ENCODE results near the gene SH3BP5L.

SH3BP5L gene

DNA sequence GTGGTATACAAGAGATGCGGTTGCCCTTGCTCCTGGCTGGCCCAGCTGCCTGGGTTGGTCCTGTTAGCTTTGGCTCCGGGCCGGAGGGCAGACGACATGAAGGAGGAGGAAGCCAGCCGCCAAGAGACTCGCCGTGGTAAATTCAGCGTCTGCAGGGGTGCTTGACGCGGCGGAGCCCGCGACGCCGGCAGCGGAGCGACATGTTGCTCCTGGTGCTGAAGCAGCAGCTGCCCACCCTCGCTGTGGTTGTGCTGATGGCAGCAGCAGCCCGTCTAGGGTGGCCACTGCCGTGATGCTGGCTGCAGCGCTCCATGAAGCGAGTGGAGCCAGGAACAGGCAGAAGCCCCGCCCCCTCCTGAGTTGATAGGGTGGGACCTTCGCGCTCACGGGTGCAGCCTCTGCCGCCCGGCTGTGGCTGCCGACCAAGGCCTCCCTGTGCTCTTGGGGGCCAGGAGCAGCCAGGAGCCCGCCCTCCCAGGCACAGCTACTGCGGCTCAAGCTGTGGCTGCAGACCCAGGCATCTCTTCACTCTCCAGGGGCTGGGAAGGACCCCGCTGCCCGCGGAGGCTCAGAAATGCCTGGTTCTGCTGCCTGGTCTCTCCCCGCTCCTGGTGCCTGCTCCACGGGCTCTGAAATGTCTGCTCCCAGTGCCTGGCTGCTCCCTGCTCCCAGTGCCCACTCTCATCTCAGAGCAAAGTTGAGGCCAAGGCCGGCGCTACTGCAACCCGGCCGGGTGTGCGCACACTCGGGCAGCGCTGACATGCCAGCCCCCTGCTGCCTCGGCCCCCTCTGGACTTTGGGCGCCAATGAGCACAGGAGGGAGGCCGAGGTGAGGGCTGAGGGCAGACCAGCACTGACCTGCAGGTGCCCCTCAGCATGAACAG is 37.5 kb upstream of the SH3BP5L start:
- Histone ChIP-seq H3K4me1 (peaks cover 0 to 27% (median 19%) of the 10 kb centered on the region in 4 donors), H3K36me3 (no peaks in the 10 kb centered on the region), H3K4me3 (peak overlapping the region; percentile 50 to 62), H3K27ac (peak overlapping the region; percentile 73 to 81), H3K27me3 (no peaks in the 10 kb centered on the region), H3K9me3 (no peaks in the 10 kb centered on the region)
- intact Hi-C loops (cut with DNase I; ENCODE audit: low total_unique reads), result no loop called here
- peak; percentile 93 to 96 for DNase-seq
- TF ChIP-seq, protein P1, sequence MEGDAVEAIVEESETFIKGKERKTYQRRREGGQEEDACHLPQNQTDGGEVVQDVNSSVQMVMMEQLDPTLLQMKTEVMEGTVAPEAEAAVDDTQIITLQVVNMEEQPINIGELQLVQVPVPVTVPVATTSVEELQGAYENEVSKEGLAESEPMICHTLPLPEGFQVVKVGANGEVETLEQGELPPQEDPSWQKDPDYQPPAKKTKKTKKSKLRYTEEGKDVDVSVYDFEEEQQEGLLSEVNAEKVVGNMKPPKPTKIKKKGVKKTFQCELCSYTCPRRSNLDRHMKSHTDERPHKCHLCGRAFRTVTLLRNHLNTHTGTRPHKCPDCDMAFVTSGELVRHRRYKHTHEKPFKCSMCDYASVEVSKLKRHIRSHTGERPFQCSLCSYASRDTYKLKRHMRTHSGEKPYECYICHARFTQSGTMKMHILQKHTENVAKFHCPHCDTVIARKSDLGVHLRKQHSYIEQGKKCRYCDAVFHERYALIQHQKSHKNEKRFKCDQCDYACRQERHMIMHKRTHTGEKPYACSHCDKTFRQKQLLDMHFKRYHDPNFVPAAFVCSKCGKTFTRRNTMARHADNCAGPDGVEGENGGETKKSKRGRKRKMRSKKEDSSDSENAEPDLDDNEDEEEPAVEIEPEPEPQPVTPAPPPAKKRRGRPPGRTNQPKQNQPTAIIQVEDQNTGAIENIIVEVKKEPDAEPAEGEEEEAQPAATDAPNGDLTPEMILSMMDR (IDR thresholded peaks at IDR 0.05), result no peak

DNA sequence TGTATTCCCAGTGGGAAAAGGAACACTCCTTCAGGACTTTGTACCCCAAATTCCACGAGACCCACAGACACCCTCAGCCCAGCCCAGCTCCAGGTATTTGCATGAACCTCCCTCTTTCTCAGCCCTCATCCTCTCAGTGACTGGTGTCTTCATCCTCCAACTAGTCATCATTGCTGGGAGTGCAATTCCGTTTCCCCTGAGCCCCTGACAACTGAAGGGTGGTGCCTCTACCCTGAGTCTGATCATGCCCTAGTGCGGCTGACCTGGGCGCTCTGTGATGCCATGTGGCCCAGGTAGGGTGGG is 36.9 kb upstream of the SH3BP5L start:
- Histone ChIP-seq H3K27me3 (no peaks in the 10 kb centered on the region), H3K27ac (peak overlapping the region; percentile 73 to 81), H3K9me3 (no peaks in the 10 kb centered on the region), H3K4me3 (peak overlapping the region; percentile 50 to 62), H3K36me3 (no peaks in the 10 kb centered on the region), H3K4me1 (peaks cover 0 to 33% (median 24%) of the 10 kb centered on the region in 4 donors)
- no peak for DNase-seq
- intact Hi-C loops (cut with DNase I; ENCODE audit: low total_unique reads), result no loop called here
- TF ChIP-seq, protein P1 (IDR thresholded peaks at IDR 0.05), result no peak

DNA sequence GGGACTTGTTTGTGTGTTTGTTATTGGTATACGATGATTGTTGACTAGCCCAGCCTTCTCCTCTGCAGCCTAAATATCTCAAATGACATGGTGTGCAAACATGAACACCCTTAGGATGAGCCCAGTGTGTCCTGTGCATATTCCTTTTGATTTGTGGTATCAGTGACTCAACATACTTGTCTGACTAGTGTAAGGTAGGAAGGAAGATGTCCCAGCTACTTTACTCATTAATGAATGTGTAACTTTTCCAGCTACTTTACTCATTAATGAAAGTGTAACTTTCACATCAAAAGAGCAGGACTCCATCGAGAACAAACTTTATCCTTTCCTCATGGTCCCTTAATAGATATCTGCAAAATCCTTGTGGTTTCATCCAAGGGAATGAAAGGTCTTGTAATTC is 35.9 kb upstream of the SH3BP5L start:
- TF ChIP-seq, protein P1 (IDR thresholded peaks at IDR 0.05), result no peak
- no peaks in the 10 kb centered on the region for H3K9me3 ChIP-seq
- intact Hi-C loops (cut with DNase I; ENCODE audit: low total_unique reads), result no loop called here
- no peak for DNase-seq
- H3K27ac ChIP-seq, result no peak overlapping the region
- no peaks in the 10 kb centered on the region for H3K27me3 ChIP-seq
- H3K4me1 ChIP-seq, result peaks cover 0 to 40% (median 28%) of the 10 kb centered on the region in 4 donors
- no peaks in the 10 kb centered on the region for H3K36me3 ChIP-seq
- H3K4me3 ChIP-seq, result no peak overlapping the region

DNA sequence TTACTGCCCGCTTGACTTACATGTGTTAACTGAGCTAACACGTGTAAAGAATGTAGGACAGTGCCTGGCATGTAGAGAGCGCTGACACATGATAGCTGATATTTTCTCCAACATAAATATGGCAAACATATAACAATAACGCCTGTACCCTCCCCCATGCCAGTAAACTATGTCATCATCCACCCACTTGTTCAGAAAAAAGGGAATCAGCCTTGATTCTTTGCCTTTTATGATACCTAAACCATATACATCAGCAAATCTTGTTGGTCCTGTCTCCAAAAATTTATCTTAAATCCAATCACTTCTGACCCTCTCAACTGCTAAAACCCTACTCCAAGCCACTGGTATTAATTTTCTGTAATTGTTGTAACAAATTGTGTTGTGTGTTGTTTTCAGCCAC is 34.3 kb upstream of the SH3BP5L start:
- DNase-seq, result no peak
- Histone ChIP-seq H3K27me3 (no peaks in the 10 kb centered on the region), H3K9me3 (no peaks in the 10 kb centered on the region), H3K36me3 (peaks cover 0 to 10% (median 0%) of the 10 kb centered on the region in 3 donors), H3K4me3 (no peak overlapping the region), H3K27ac (peak overlapping the region in 1 of 2 donors; percentile 96), H3K4me1 (peaks cover 0 to 40% (median 28%) of the 10 kb centered on the region in 4 donors)
- TF ChIP-seq, protein P1 (IDR thresholded peaks at IDR 0.05), result no peak
- intact Hi-C loops (cut with DNase I; ENCODE audit: low total_unique reads), result no loop called here

DNA sequence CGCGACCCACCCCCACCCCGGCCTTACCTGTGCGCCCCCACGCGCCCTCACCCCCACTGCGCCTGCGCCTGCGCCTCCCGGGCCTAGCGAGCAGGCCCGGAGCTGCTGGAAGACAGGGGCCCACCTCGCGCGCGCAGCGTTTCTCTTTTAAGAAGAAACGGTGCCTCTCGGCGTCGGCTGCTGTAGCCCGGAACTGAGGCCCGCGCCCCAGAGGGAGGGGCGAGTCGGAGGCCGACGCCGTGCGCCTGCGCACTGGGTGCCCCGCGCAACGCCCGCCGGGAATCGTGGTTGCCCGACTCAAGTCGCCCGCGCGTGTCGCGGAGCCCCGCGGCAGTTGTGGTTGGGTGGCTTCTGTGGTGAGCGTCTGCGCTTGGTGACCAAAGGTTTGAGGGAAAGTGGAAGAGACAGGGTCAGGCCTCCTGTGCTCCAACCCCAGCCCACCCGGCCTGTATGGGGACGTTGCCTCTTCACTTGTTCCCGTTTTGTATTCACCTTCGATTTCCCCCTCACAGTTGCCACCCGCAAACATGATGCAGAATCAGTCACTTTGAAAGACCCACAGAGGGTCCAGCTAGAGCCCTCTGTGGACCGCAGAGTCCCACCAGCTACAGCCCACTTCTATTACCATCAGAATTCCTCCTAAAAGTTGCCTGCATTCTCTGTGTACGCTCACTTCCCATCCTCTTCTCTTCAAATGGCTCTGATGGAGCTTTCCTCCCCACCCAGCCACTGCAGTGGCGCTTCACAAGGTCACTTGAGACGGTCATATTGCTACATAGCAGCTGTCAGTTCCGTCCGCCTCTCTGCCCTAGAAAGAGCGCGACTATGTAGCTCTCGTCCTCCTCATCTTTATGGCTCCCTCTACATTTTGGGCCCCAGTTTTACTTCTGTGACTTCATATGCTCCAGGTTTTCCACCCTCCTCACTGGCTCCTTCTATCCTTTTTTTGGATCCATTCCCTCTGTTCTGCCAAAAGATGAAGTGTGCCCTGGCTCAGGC is 33.5 kb upstream of the SH3BP5L start, which contains the start of gene ZNF692:
TSS of gene ZNF692 (minus strand) at position 195 of the 999 bp plus-strand sequence. CDS start 776 bp downstream, outside the sequence.
- peak; percentile 98 for DNase-seq
- peak within 1 kb of the TSS; percentile 88 to 96 for H3K27ac ChIP-seq
- no peaks in the 10 kb centered on the region for H3K27me3 ChIP-seq
- TF ChIP-seq, protein P1 (IDR thresholded peaks at IDR 0.05), result no peak
- intact Hi-C loops (cut with DNase I; ENCODE audit: low total_unique reads), result loop anchor here (2.0 kb wide), 1 partner anchor 20 kb away; the partner anchor contains the start of gene ZNF672
- H3K4me3 ChIP-seq, result peak within 1 kb of the TSS; percentile 55 to 58
- peaks cover 0 to 39% (median 28%) of the 10 kb centered on the region in 4 donors for H3K4me1 ChIP-seq
- H3K9me3 ChIP-seq, result no peaks in the 10 kb centered on the region
- H3K36me3 ChIP-seq, result peaks cover 0 to 12% (median 0%) of the 10 kb centered on the region in 3 donors

All from tibial artery (tissue), 4 donors.